H1 (cell line): ENCODE data around the gene BCAS4. TPM values are rescaled to one million over a fixed set of nuclear protein-coding genes. Genes with fewer than 3 reads are reported as not detected.

Experiments used
- CTCF ChIA-PET: fragments of 300-600 bp; sonication (Branson Sonifier 250); formaldehyde crosslinking; loops from one replicate; lab custom pipeline; 2021; ENCODE audit not compliant: partially characterized antibody; lab: Charles Lee
- POLR2A ChIA-PET: fragments of 300-600 bp; sonication (Branson Sonifier 250); formaldehyde crosslinking; loops from one replicate; lab custom pipeline; 2021; ENCODE audit warnings: inconsistent platforms; ENCODE audit not compliant: partially characterized antibody; lab: Charles Lee
- DNase-seq, 2 experiments: peaks; one replicate each; pipeline versions ENCODE4 v3.0.0 to v3.0.0-alpha.2; 2010 to 2022; ENCODE audit warnings: low spot score in 2 of 2, low read depth in 1 of 2, mixed read lengths in 1 of 2
- FAIRE-seq: peaks from 2 replicates; lab custom pipeline; 2011; peaks lifted over from hg19 to GRCh38; lab: Jason Lieb, UNC
- H2AFZ ChIP-seq: 2 replicates; pipeline ENCODE4 v1.8.1; 2012; ENCODE audit warnings: low read length, inconsistent platforms
- H2AK5ac ChIP-seq: 2 replicates; pipeline ENCODE4 v1.6.1; 2013; ENCODE audit warnings: low read depth, low read length
- H2BK120ac ChIP-seq: replicated peaks from 2 replicates; pipeline ENCODE3; 2013; ENCODE audit warnings: low read depth, low read length, inconsistent platforms
- H2BK12ac ChIP-seq: 2 replicates; pipeline ENCODE4 v1.6.1; 2013; ENCODE audit warnings: low read depth, low read length
- H2BK15ac ChIP-seq: 2 replicates; pipeline ENCODE4 v1.6.1; 2013; ENCODE audit warnings: low read length
- H2BK20ac ChIP-seq: 2 replicates; pipeline ENCODE4 v1.6.1; 2013; ENCODE audit warnings: low read length
- H2BK5ac ChIP-seq: 2 replicates; pipeline ENCODE4 v1.6.1; 2013; ENCODE audit warnings: low read depth, low read length
- H3K14ac ChIP-seq: 2 replicates; pipeline ENCODE4 v1.6.1; 2013; ENCODE audit warnings: inconsistent platforms; ENCODE audit not compliant: insufficient read length
- H3K18ac ChIP-seq: 2 replicates; pipeline ENCODE4 v1.6.1; 2013; ENCODE audit warnings: low read length; ENCODE audit errors: extremely low read depth
- H3K23ac ChIP-seq: 2 replicates; pipeline ENCODE4 v1.6.1; 2013; ENCODE audit warnings: inconsistent platforms; ENCODE audit not compliant: insufficient read length
- H3K23me2 ChIP-seq: 2 replicates; pipeline ENCODE4 v1.6.1; 2013; ENCODE audit warnings: low read depth, low read length
- H3K27ac ChIP-seq: 2 replicates; pipeline ENCODE4 v1.6.1; 2011; ENCODE audit warnings: low read depth, low read length, inconsistent platforms
- H3K27me3 ChIP-seq, 4 experiments: replicated peaks in 1 of 4; 1 replicate in 1 of 4; 2 replicates in 3 of 4; pipeline versions ENCODE4 v1.6.1 to v1.8.1; 2011 to 2013; ENCODE audit warnings: low read length in 3 of 4, mild to moderate bottlenecking in 3 of 4, inconsistent platforms in 2 of 4, mixed read lengths in 2 of 4, moderate library complexity in 1 of 4; ENCODE audit not compliant: control insufficient read depth in 3 of 4, insufficient read depth in 3 of 4; ENCODE audit errors: extremely low read depth in 1 of 4
- H3K36me3 ChIP-seq, 4 experiments: 2 replicates each; pipeline versions ENCODE4 v1.6.1 to v1.8.1; 2011 to 2013; ENCODE audit warnings: mild to moderate bottlenecking in 4 of 4, low read length in 3 of 4, moderate library complexity in 2 of 4, control low read depth in 1 of 4, inconsistent platforms in 1 of 4; ENCODE audit not compliant: insufficient read depth in 4 of 4, control insufficient read depth in 2 of 4
- H3K4ac ChIP-seq: replicated peaks from 2 replicates; pipeline ENCODE3; 2013; ENCODE audit warnings: low read length, low read depth, mixed read lengths, inconsistent platforms; ENCODE audit not compliant: insufficient read length
- H3K4me1 ChIP-seq, 4 experiments: replicated peaks in 1 of 4; 1 replicate in 1 of 4; 2 replicates in 3 of 4; pipeline versions ENCODE4 v1.6.1 to v1.8.1; 2011 to 2013; ENCODE audit warnings: low read length in 3 of 4, inconsistent platforms in 2 of 4, mixed read lengths in 1 of 4; ENCODE audit not compliant: insufficient read depth in 4 of 4, control insufficient read depth in 3 of 4
- H3K4me2 ChIP-seq, 2 experiments: 2 replicates each; pipeline versions ENCODE4 v1.6.1 to v1.8.1; 2011 to 2013; ENCODE audit warnings: low read depth in 2 of 2, low read length in 2 of 2, control low read depth in 1 of 2, inconsistent platforms in 1 of 2, mild to moderate bottlenecking in 1 of 2; ENCODE audit not compliant: insufficient read depth in 1 of 2
- H3K4me3 ChIP-seq, 4 experiments: fragments of 200-600, 300-600 bp in 1 of 4; sonication (generic), shearing (Covaris generic), sonication (Bioruptor Twin) in 1 of 4; 2 replicates each; pipeline versions ENCODE4 v1.5.1 to v1.8.1; 2011 to 2016; ENCODE audit warnings: low read length in 4 of 4, low read depth in 3 of 4, control low read depth in 2 of 4, inconsistent platforms in 2 of 4, mild to moderate bottlenecking in 2 of 4, mixed read lengths in 1 of 4, moderate library complexity in 1 of 4; ENCODE audit not compliant: insufficient read depth in 2 of 4; ENCODE audit errors: extremely low read depth in 1 of 4
- H3K56ac ChIP-seq: replicated peaks from 2 replicates; pipeline ENCODE3; 2013; ENCODE audit warnings: low read depth, mild to moderate bottlenecking, mixed read lengths, low read length, inconsistent platforms; ENCODE audit not compliant: insufficient read length
- H3K79me1 ChIP-seq: 2 replicates; pipeline ENCODE4 v1.6.1; 2013; ENCODE audit warnings: low read depth, low read length, control low read depth
- H3K79me2 ChIP-seq, 2 experiments: 2 replicates each; pipeline versions ENCODE4 v1.6.1 to v1.8.1; 2012 to 2013; ENCODE audit warnings: low read length in 2 of 2, mild to moderate bottlenecking in 2 of 2, inconsistent platforms in 1 of 2; ENCODE audit not compliant: insufficient read depth in 2 of 2, control insufficient read depth in 1 of 2
- H3K9ac ChIP-seq, 4 experiments: replicated peaks in 1 of 4; 1 replicate in 1 of 4; 2 replicates in 3 of 4; pipeline versions ENCODE4 v1.6.1 to v1.8.1; 2011 to 2013; ENCODE audit warnings: low read depth in 3 of 4, low read length in 3 of 4, control low read depth in 2 of 4, mild to moderate bottlenecking in 2 of 4, moderate library complexity in 2 of 4, inconsistent platforms in 1 of 4; ENCODE audit errors: extremely low read depth in 1 of 4
- H3K9me3 ChIP-seq, 2 experiments: 2 replicates each; pipeline versions ENCODE4 v1.6.1 to v1.8.1; 2012 to 2013; ENCODE audit warnings: mild to moderate bottlenecking in 2 of 2, moderate library complexity in 2 of 2, control low read depth in 1 of 2, inconsistent platforms in 1 of 2, low read depth in 1 of 2, low read length in 1 of 2, mixed read lengths in 1 of 2; ENCODE audit not compliant: insufficient read depth in 2 of 2
- H4K20me1 ChIP-seq, 2 experiments: replicated peaks in 1 of 2; 2 replicates each; pipeline versions ENCODE3 to v1.8.1; 2011 to 2013; ENCODE audit warnings: inconsistent platforms in 2 of 2, low read length in 2 of 2, mild to moderate bottlenecking in 1 of 2; ENCODE audit not compliant: insufficient read depth in 2 of 2, control insufficient read depth in 1 of 2
- H4K5ac ChIP-seq: 2 replicates; pipeline ENCODE4 v1.6.1; 2013; ENCODE audit warnings: low read length, low read depth, mixed read lengths, inconsistent platforms; ENCODE audit not compliant: insufficient read length
- H4K8ac ChIP-seq: 2 replicates; pipeline ENCODE4 v1.8.0; 2013; ENCODE audit warnings: mild to moderate bottlenecking, moderate library complexity, low read length, inconsistent platforms; ENCODE audit not compliant: insufficient read depth; ENCODE audit errors: extremely low read depth
- H4K91ac ChIP-seq: replicated peaks from 2 replicates; pipeline ENCODE3; 2013; ENCODE audit warnings: low read length, mixed read lengths, inconsistent platforms; ENCODE audit not compliant: insufficient read length
- CEBPB ChIP-seq: IDR thresholded peaks from 2 replicates; pipeline ENCODE4 v1.6.1; 2012; ENCODE audit warnings: low read depth, low read length
- CHD2 ChIP-seq: IDR thresholded peaks from 2 replicates; pipeline ENCODE4 v1.6.1; 2012; ENCODE audit warnings: low read length, improper control_type of control experiment
- NANOG ChIP-seq: IDR thresholded peaks from 2 replicates; pipeline ENCODE4 v1.6.1; 2011; ENCODE audit warnings: low read length, low read depth, mild to moderate bottlenecking, inconsistent platforms; ENCODE audit not compliant: insufficient read depth, poor library complexity, severe bottlenecking
- RNF2 ChIP-seq: fragments of 200-900, 300-1000 bp; sonication (generic); IDR thresholded peaks from 2 replicates; pipeline ENCODE4 v1.7.1; 2016; ENCODE audit warnings: borderline replicate concordance, low read depth, mild to moderate bottlenecking, antibody characterized with exemption, low read length; ENCODE audit not compliant: poor library complexity, severe bottlenecking; ENCODE audit errors: missing control alignments
- SP1 ChIP-seq: IDR thresholded peaks from 2 replicates; pipeline ENCODE4 v1.6.1; 2011; ENCODE audit warnings: low read depth, low read length
- SP2 ChIP-seq: IDR thresholded peaks from 2 replicates; pipeline ENCODE4 v1.6.1; 2012; ENCODE audit warnings: mild to moderate bottlenecking, low read length, inconsistent platforms
- SUZ12 ChIP-seq: fragments of 200-600 bp; sonication (generic); IDR thresholded peaks from 2 replicates; pipeline ENCODE4 v1.6.1; 2012; ENCODE audit warnings: mild to moderate bottlenecking, inconsistent platforms, low read length, moderate library complexity, mixed read lengths
- WGBS, 2 experiments: shearing (Covaris generic) in 1 of 2; methylation state at CpG; one replicate each; pipeline versions ENCODE4 v1.1.6 to v1.1.7; 2013 to 2015; ENCODE audit warnings: low lambda C conversion rate in 2 of 2, mixed read lengths in 2 of 2, inconsistent platforms in 1 of 2, low coverage in 1 of 2, missing lambda C conversion rate in 1 of 2; ENCODE audit not compliant: insufficient replicate concordance in 2 of 2, insufficient coverage in 1 of 2, insufficient read length in 1 of 2; ENCODE audit errors: extremely low coverage in 1 of 2, missing lambda C conversion rate in 1 of 2; 5-methylcytosine and 5-hydroxymethylcytosine counted together
- polyA plus RNA-seq, 7 experiments: library from polyadenylated mRNA; depleted of rRNA in 3 of 7; stranded (reverse) in 5 of 7; unstranded in 2 of 7; fragments of >200 nt in 5 of 7; fragments of 200-250 nt in 2 of 7; gene quantifications; 1 replicate in 5 of 7; 2 replicates in 1 of 7; 4 replicates in 1 of 7; pipeline versions ENCODE4 v1.2.1 to v1.2.3, GENCODE V29; 2011 to 2013; ENCODE audit warnings: missing spikeins in 2 of 7, mixed read lengths in 2 of 7
- total RNA-seq: library from RNA; stranded (reverse); fragmentation: NEBNext Ultra II Directional; extraction: Animal tissue kit (Norgen Biotek cat#: 25700); gene quantifications from 2 replicates; pipeline ENCODE4 v1.2.1, GENCODE V29; 2021

BCAS4 gene
- total and polyA plus RNA-seq, 2 of the 8 experiments (the other 6 are each of a cell fraction or from before 2014, with no cell fraction given), result 21.2 to 23.6 TPM

DNA sequence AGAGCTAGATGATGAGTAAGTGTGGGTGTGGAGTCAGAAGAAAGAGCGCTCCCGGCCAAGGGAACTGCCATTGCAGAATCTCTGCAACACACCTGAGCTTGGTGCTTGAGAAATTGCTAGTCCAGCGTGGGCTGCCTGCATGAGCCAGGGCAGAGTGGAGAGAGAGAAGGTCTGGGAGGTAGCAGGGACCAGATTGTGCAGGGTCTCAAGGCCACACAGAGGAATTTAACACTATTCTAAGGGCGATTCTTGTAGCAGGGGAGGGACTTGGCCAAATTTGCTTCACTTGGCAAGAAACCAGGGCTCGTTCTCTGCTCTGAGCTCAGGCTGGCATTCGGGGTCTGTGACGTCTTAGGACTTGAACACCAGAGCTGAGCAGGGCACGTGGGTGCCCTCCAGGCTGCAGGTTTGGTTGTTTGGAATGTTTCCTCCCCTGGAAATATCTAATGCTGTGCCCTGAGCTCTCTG lies 53.5 kb downstream of the BCAS4 start:
- CTCF ChIA-PET, result interaction anchor here (0.5 to 2.7 kb wide), 11 partner anchors 9 to 272 kb away, joined by 3 to 15 read pairs (median 3); partner anchors contain the start of gene BCAS4
- Histone ChIP-seq H3K27ac (no peak overlapping the region), H3K9ac (no peak overlapping the region)

More for the DNA sequence above, 53.5 kb downstream of the BCAS4 start:
- Histone ChIP-seq H3K4ac (no peak overlapping the region), H3K79me1 (no peaks in the 10 kb centered on the region), H2AFZ (no peak overlapping the region), H3K4me1 (peaks cover 2 to 19% (median 14%) of the 10 kb centered on the region in 4 experiments), H3K79me2 (no peaks in the 10 kb centered on the region), H3K14ac (no peak overlapping the region), H3K4me3 (no peak overlapping the region), H2AK5ac (no peak overlapping the region), H3K18ac (no peak overlapping the region; the same call in 1 of the 2 replicates), H4K91ac (no peak overlapping the region), H4K20me1 (no peaks in the 10 kb centered on the region), H2BK120ac (no peak overlapping the region), H2BK15ac (0 out of 2 replicates have a peak overlapping the region, but pooled peaks have one; percentile 88), H3K23ac (no peak overlapping the region), H3K36me3 (no peaks in the 10 kb centered on the region; a peak in 1 of 8 replicates), H2BK12ac (no peak overlapping the region), H4K8ac (no peak overlapping the region; the same call in 1 of the 2 replicates), H2BK20ac (no peak overlapping the region), H2BK5ac (no peak overlapping the region), H3K23me2 (no peaks in the 10 kb centered on the region), H3K27me3 (no peaks in the 10 kb centered on the region), H3K4me2 (no peak overlapping the region), H3K56ac (no peak overlapping the region), H3K9me3 (no peaks in the 10 kb centered on the region), H4K5ac (no peak overlapping the region)
- WGBS, 2 experiments, result 90% methylated on average over 8 of the region's 8 CpGs; no CpG with 5 or more reads in 1 of the 2 experiments
- TF ChIP-seq CEBPB, result no peak
- no peak for TF ChIP-seq RNF2
- no peak for TF ChIP-seq SP1
- no peak for TF ChIP-seq NANOG
- TF ChIP-seq CHD2, result no peak
- TF ChIP-seq SP2, result no peak
- TF ChIP-seq SUZ12, result no peak
- FAIRE-seq (no peak), DNase-seq (no peak)
- POLR2A ChIA-PET, result interaction anchor here (0.6 to 2.9 kb wide), 6 partner anchors 17 to 310 kb away, joined by 3 to 9 read pairs (median 4); partner anchors contain the start of genes ADNP, DPM1 and MOCS3
